Stimulated activated CD4-positive, alpha-beta T cell treated with anti-CD3 and anti-CD28 coated beads, Interleukin-4, amount 100 ng/mL, for 1 hour (primary cell): ENCODE data around the gene DCT.

ENCODE experiments used
- DNase-seq: peaks from one replicate; pipeline ENCODE4 v3.0.0-alpha.2; 2020

DCT gene

DNA sequence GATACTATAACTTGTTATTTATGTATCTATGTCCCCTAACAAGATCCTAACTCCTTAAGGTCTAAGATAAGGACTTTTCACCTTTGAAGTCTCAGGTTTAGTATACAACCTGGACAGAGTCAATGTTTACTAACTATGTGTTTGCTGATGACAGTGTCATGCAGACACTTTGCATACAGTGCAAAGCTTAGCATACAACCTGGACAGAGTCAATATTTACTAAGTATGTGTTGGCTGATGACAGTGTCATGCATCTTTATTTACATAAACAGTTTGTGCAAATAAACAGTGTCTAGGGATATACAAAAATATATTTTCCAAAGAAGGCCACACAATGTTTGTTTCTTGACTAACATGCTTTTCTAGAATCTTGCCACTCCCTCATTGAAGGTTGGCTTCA is 34.7 kb downstream of the DCT start:
- DNase-seq: no peak

DNA sequence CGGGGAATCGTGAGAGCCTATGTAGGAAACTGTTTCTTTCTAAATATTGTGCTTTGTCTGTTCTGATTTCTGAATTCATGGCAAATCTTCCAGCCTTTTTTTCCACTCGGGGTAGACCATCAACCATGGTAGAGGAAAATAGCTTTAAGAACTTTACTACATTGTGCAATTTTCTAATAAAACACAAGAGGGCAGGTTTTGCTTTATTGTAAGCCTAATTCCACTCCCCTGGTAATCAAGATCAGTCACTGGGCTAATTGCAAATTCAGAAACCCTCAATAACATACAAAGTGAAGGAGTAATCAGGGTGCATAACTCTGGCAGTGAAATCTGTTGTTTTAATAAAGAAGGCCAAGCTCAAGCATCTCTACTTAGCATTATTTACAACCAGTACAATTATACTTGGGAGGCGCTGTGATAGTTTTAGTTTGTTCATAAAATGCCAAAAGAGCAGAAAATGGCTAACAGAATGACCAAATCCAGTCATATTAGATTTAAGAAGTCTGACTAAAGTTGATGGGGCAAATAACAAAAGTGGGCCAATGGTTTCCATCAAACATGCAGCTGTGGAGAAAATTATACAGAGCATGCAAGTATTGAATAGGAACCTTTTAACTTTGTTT is 43.8 kb downstream of the DCT start:
- DNase-seq: no peak

DNA sequence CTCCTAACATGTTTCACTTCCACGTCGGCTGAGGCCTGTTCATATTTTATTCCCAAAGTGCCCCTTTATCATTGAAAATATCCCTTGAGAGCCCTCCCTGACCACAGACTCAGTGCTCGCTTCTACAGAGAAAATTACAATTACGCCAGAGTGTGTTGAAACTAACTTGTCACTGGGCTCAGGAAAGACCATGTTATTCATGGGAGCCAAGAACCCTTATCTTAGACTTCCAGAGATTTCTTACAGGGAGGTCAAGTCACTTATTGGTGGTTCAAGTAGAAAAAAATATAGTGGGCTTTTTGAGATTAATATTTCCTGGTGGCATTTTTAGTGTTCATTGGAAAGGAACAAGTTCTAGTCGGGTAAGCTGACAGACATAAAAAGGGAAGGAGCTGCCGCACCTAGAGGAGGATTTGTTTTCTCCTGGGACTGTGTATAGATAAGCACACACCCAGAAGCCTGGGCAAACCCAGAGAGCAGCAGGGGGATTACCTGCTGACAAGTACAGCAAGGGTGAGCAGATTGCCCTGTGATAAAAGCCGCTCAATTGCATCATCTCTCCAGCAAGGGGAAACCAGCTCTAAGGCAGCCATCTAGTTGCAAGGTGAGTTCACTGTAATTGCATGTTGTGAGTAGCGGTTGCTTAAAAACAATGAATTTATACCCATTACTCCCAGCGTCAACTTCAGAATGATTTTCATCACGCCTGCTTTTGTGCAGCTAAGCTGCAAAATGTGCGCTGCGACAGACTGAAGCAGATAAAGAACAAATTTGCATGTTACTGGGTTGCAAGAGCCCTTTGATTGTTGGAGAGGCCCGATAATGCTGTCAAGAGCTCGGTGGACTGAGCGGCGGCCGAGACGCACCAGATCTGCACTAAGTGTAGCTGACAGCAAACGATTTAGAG is 46.2 kb downstream of the DCT start:
- peak; percentile 13 for DNase-seq

DNA sequence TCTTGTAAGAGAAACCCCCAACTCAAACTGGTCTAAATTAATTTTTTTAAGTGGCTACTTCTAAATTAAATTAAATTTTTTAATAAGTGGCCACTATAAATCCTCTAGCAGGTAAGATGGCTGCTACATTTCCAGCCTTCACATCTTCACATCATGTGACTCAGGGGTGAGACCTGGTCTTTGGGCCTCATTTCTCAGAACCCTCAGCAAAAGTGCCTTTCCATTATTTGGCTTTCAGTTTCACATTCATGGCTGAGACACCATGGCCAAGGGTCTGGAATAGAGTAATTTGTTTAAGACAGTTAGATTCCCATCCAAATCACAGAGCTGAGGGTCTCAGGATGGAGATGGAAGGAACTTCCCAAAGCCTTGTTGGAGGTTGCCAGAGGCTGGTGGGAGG is 47.5 kb downstream of the DCT start:
- DNase-seq: no peak

DNA sequence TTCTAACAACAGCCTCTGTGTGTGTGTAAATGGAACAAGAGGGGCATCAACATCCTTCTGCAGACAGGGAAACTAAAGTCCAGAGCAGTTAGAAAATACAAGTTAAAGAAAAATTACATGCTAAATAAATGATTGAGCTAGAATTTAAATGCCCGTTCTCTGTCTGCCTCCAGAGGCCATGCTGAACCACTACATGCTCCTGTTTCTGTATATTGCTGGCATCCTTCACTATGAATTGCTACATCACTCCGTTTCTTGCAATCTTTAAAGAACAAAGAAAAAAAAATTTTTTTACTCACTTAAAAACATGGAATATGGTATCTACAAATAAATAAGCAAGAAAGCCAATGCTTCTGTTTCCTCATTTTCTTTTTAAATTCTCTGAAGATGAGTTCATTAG is 47.9 kb downstream of the DCT start:
- no peak for DNase-seq

- no peak for DNase-seq
Observed at GRCh38 chr13:94427313-94427953, 52.0 kb downstream of the DCT start.

DNA sequence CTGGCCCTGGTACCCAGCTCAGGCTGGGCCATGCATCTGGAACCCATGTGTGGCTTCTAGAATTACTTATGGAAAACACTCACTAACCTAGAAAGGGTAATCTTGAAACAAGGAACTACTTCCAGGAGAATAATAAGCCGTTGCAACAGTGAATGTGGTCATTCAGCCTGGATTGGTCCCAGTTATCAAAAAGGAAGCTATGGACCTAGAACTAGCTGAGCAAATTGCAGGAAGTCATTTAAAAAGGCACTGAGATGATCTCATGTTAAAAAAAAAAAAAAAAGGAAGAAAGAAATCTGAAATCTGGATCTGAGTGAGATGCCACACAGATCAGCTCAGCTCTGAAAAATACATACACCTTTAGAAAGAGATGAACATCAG is 59.6 kb downstream of the DCT start:
- DNase-seq: no peak

DNA sequence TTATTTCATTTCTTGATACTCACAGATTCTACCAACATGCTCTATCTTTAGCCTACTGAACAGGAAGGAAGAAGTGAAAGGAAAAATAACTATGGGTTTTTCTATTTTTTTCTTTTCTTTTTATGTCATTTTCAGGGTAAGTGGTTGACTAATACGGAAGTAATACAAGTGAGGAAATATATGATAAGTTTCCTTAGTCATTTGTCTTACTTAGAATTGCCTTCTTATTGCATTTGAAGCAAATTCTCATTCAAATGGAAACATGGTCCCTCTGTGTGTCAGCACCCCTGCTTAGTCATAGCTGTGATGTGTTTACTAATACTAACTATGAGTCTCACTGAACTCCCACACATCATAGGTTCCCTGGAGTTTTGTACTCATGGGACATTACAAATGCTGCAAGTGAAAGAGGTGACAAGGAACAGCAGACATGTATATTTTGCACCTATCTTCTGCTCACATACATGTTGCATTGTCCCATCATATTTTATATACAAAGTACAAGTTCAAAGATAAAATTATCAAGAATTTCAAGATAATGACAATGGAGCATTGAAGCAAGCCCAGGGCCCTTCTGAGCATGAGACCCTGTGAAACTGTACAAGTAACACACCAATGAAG is 60.1 kb downstream of the DCT start:
- peak; percentile 17 for DNase-seq

DNA sequence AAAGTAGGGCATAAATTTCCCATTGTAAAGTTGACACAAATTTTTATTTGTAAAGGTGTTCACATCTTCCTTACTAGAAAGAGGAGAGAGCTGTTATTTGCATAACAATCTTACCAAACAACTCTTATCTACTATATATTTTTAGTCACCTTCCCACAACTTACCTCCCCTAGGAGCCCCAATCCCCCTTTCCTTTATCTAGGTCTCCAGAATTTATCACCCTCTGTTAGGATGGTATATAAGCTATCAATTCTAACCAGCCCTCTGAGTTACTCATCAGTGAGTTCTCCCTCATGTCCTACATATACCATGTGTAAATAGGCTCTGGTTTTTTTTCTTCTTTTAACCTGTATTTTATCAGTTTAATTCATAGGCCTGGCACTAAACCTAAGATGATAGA is 62.2 kb downstream of the DCT start:
- no peak for DNase-seq

DNA sequence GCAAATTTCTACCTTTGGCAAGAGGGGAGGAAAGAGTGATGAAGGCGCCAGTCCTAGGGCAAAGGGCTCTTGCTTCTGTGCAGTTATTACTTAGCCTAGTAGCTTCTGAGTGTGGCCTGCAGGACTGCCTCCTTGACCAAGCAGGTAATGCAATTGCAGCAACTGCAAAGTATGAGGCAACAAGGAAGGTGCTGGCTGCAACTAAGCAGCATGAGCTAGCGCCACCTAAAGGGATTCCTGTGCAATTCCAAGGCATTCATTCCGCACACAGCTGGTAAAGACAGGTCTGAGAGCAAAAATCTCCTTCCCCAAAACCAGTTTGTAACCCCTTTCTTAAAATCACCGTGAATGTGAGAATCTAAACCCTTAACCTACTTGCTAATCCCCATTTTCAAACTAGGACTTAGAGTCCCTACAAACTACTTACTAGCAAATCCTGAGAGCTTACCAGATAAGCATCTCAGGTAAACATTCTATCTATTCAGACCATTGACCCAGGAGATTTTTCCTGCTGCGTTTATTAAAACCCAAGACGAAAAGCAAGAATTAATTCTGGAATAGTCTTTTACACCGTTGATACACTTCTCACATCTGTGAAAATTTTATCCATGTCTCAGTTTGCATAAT is 62.9 kb downstream of the DCT start:
- DNase-seq: no peak

GRCh38 chr13:94415500-94416237 is 63.8 kb downstream of the DCT start:
- DNase-seq: no peak

DNA sequence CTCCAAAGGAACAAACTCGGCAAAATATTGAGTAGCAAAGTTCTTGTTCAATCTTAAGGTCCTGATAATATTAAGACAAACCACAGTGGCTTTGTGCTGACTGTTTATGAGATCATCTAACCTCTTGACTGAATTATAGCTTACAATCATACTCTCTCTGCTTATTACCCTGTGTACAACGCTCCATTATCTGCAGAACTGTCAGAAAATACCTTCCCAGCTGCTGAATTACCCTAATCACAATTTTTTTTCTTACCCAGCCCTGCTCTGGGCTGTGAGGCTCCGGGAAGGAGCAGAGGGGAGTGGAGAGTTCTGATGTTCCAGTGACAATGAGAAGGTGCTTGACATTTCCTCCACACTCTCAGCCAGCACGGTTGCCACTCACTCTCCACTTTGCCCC is 64.8 kb downstream of the DCT start:
- no peak for DNase-seq

DNA sequence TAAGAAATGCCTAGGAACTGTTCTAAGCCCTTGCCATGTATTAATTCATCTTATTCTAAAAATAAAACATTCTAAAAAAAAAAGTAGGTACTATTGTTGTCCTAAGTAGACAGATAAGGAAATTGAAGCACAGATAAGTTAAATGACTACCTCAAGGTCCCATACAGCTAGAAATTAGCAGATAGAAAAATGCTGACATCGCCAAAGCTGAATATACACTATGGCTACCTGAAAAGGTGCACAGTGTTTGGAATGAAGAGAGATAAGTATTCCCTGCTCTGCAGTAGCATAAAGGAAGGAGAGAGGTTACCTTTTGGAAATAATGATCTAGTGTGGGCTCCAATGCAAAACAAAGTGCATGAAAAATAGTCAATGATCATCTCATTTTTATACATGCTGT is 65.3 kb downstream of the DCT start:
- DNase-seq: no peak

DNA sequence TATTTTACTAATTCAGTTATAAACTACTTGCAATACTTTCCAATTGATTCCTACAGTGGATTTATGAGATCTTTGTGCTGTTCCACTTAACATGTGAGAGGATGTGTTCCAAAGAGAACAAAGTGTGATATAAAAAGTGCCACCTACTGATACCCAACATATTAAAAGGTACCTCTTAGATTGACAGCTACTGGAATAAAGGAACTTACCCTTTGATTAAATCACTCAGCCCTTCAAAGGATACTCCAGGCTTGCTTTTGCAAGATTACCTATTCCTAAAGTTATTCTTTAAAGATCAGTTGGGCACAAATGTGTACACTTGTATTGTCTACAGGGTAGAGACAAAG is 65.9 kb downstream of the DCT start:
- DNase-seq: no peak

- no peak for DNase-seq
Observed at GRCh38 chr13:94412870-94413597, 66.4 kb downstream of the DCT start.

DNA sequence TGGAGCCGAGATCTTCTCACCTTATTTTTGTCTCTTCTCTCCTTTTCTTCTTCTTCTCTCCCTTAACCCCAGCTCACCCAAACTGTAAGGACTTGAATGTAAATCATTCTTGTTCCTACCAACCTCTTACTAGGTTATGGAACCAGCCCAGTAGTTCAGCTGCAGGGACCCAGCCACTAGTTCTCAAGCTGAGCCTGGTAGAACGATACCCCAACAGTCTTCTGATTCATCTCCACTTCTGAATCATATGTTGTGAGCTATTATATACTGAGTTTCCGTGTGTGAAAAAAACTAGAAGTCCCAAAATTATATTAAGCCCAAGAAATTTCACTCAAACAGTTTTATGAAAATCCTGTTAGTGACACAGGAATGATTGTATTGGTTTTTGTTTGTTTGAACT is 67.7 kb downstream of the DCT start:
- DNase-seq: no peak

DNA sequence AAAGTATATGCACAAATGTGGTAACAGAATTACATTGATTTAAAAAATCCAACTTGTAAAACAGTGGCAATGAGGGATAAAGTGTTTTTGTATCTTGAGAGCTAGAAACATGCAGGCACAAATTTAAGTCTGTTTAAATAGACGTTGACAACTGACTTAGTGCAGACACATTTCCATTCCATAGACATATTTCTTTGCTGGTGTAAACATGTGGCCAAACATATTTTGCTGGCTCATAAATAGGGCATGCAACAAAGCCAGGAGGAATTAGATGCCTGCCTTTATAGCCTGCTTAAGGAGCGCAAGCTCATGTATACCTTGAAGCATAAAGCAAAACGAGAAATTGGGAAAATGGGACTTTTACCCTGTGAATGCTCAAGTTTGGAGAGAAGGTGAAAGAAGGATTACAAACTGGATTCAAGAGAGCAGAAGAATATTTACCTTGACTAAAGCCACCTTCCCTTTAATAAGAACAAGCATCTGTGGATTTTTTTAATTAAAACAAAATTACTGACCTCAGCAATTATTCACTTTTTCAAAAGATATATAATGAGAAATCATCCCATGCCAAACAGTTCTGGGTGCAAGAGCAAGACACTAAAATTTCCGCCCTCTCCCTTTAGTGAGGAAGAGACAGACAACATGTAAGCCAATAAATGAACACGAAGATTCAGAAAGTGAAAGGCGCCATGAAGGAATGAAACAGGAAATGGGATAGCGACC is 71.0 kb downstream of the DCT start:
- DNase-seq: no peak

DNA sequence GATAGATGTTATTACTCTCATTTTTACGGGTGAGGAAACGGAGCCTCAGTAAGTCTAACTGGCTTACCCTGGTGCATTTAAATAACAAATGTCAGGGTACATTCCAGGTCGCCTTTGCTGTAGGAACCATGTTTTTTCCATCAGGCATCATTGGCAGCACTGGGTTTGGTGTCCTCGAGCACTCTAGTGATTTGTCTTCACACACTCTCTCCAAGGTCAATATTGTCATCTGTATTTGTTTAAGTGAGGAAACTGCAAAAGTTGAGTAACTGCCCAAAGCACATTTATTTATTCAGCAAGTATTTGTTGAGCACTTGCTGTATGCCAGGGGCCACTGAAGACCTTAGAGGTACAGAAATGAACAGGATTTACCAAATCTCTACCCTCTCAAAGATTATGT is 78.6 kb downstream of the DCT start:
- DNase-seq: no peak

DNA sequence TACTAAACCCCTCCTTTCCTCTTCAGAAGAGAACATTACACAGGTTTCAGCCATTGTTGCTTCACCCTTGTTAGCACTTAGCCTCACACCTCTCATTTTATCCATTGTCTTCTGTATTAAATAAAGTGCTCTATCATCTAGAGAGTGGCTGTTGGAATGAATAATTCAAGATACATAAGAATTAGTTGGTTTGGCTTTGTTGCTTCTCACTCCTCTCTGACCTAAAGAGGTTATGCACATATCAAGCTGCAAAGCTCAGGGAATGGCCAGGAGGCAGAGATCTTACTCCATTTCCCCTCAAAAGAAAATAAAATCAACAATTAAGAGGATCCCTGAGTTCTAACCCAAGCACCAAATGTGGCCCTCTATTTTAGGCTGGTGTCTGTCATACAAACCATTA is 79.7 kb downstream of the DCT start:
- no peak for DNase-seq

DNA sequence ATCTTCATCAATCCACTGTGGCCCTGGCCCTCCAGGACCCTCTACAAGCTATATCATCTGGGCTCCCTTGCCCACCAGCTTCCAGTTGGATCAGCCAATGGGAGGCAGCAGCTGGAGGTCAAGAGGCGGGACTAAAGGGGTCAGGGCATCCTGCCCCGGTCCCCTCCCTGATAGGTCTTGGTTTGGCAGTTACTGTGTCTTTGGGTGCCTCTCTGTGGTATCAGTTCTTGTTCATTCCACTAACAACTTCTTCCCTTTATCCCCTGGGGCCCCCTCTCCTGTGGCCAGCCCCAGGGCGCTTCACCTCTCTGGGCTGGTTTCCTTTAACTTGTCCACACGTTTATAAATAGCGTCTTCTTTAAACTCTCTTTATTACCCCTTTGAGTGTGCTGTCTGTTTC is 83.6 kb downstream of the DCT start:
- no peak for DNase-seq

- no peak for DNase-seq
Observed at GRCh38 chr13:94394723-94395122, 84.8 kb downstream of the DCT start.
